ENCODE results near the gene BCL2L1. TPM values are rescaled to one million over a fixed set of nuclear protein-coding genes. Genes with fewer than 3 reads are reported as not detected.
"Not testable (repeated sequence)": the region's sequence is repeated elsewhere in the genome, so short reads cannot be mapped to it uniquely, and the experiment has no call there.

The BCL2L1 gene
- total RNA-seq, 1 donor from 2014 or later: 200 TPM

DNA sequence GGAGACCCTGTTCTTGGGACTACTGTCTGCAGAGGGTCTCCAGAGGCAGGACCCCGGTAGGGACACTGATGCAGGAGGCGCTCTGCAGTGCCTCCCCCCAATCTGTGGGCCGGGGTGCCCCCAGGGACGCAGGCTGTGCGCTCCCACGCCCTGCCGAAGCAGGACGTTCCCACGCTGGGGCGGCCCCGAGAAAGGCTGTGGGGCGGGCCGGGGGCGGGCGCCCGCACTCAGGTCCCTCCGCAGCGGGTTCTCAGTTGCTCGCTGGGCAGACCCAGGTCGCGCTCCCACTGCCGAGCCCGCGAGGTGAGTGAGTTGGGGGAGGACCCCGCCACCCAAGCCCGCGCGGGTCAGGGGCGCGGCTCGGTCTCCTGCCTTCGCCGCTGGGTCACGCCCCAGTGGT, 85.0 kb downstream of the BCL2L1 start, which contains the start of gene COX4I2:
COX4I2 (plus strand) TSS at position 253 of the 400 bp plus-strand sequence. CDS start 1,106 bp downstream, outside the sequence.
- intact Hi-C loops (cut with DNase I): no loop called here
- Histone ChIP-seq H3K4me3 (peak within 1 kb of the TSS in 1 of 2 donors; percentile 16), H3K27ac (no peak within 1 kb of the TSS)

DNA sequence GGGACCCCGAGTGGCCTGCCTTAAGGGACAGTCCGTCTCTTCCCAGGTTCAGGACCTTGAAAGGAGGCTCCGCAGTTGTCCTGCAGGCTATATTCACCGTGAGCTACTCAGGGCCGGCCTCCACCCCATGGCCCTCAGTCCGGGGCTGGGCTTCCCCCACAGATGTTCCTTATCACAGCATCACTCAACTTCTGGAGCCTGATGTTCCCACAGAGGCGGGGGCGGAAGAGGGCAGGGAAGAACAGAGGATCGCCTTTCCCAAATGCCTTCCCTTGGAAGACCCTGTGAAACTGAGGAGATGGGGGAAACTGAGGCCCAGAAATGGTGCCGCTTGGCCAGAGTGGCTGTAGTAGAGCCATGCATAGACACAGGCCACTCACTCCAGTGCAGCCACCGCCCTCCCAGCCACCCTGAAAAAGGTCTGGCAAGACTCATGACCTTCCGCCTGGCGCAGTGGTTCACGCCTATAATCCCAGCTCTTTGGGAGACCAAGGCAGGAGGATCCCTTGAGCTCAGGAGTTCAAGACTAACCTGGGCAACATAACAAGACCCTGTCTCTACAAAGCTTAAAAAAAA, 89.2 kb downstream of the BCL2L1 start:
- Histone ChIP-seq H3K9me3 (no peaks in the 10 kb centered on the region), H3K4me1 (no peaks in the 10 kb centered on the region), H3K27ac (no peak overlapping the region), H3K36me3 (no peaks in the 10 kb centered on the region), H3K27me3 (no peaks in the 10 kb centered on the region), H3K4me3 (no peak overlapping the region)
- DNase-seq (ENCODE audit: low spot score in 2 of 2): no peak
- intact Hi-C loops (cut with DNase I): no loop called here
- TF ChIP-seq, protein P1, sequence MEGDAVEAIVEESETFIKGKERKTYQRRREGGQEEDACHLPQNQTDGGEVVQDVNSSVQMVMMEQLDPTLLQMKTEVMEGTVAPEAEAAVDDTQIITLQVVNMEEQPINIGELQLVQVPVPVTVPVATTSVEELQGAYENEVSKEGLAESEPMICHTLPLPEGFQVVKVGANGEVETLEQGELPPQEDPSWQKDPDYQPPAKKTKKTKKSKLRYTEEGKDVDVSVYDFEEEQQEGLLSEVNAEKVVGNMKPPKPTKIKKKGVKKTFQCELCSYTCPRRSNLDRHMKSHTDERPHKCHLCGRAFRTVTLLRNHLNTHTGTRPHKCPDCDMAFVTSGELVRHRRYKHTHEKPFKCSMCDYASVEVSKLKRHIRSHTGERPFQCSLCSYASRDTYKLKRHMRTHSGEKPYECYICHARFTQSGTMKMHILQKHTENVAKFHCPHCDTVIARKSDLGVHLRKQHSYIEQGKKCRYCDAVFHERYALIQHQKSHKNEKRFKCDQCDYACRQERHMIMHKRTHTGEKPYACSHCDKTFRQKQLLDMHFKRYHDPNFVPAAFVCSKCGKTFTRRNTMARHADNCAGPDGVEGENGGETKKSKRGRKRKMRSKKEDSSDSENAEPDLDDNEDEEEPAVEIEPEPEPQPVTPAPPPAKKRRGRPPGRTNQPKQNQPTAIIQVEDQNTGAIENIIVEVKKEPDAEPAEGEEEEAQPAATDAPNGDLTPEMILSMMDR (IDR thresholded peaks at IDR 0.05): no peak

More for the DNA sequence above, 85.0 kb downstream of the BCL2L1 start, which contains the start of gene COX4I2:
- TF ChIP-seq, protein P1 (IDR thresholded peaks at IDR 0.05): no peak
- Histone ChIP-seq H3K36me3 (no peaks in the 10 kb centered on the region), H3K27me3 (no peaks in the 10 kb centered on the region), H3K4me1 (no peaks in the 10 kb centered on the region), H3K9me3 (no peaks in the 10 kb centered on the region)
- no peak for DNase-seq (ENCODE audit: low spot score in 2 of 2)

DNA sequence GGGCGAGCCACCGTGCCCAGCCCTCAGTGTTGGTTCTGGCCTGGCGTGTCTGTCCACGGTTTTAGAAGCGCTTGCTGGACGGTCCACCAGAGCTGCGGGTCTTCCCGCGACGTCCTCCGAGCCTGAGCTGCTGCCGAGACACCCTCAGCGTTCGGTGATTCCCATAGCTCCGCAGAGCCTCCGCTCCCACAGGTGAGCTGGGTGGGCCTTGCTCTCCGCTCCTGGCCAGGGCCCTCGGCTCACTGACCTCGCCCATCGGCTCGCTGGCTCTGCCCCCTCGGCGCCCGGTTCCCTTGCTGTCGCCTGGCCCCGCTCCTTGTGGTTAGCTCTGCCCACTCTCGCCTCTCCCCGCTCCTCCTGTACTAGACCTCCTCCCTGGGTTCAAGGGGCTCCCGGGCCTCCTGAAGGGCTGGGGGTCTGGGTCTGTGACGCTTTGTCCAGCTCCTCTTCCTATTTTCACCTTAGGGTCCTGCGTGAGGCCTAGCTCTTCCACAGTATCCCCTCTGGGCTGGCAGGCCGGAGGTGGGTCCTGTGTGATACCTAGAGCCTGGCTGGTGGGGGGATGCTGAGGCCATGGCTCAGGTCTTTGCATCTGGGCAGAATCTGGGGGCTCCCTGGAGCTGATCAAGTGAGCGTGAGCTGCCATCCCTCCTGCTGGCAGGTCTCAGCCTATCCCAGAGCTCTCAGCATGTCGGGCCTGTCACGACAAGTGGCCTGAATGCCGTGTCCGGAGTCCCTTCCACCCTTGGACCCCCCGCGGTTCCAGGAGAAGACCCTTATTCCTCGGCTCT, 89.9 kb downstream of the BCL2L1 start:
- Histone ChIP-seq H3K36me3 (no peaks in the 10 kb centered on the region), H3K9me3 (no peaks in the 10 kb centered on the region), H3K27ac (no peak overlapping the region), H3K4me1 (no peaks in the 10 kb centered on the region), H3K27me3 (no peaks in the 10 kb centered on the region), H3K4me3 (no peak overlapping the region)
- DNase-seq (ENCODE audit: low spot score in 2 of 2): no peak
- intact Hi-C loops (cut with DNase I): no loop called here
- TF ChIP-seq, protein P1 (IDR thresholded peaks at IDR 0.05): no peak

DNA sequence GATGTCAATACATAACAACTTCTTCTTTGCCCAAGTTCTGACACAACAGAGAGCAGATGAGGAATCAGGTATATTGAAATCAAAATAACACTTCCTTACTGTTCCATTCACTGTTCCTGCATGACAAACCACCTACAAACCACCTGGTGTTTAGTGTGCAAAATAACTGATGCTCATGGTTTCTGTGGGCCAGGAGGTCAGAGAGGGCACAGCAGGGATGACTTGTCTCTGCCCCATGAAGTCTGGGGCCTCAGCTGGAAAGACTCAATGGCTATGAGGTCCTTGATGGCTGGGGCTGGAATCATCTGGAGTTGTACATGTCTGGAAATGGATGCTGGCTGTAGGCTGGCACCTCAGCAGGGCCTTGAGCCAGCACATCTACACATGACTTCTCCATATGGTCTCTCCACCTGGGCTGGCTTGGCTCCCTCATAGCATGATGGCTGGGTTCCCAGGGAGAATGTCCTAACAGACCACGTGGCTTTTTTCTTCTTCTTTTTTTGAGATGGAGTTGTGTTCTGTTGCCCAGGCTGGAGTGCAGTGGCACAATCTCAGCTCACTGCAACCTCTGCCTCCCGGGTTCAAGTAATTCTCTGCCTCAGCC, 92.4 kb downstream of the BCL2L1 start:
- no peaks in the 10 kb centered on the region for H3K27me3 ChIP-seq
- intact Hi-C loops (cut with DNase I): no loop called here
- H3K9me3 ChIP-seq: no peaks in the 10 kb centered on the region
- H3K4me1 ChIP-seq: no peaks in the 10 kb centered on the region
- no peak for DNase-seq (ENCODE audit: low spot score in 2 of 2)
- no peak overlapping the region for H3K4me3 ChIP-seq
- H3K36me3 ChIP-seq: no peaks in the 10 kb centered on the region
- H3K27ac ChIP-seq: no peak overlapping the region
- TF ChIP-seq, protein P1 (IDR thresholded peaks at IDR 0.05): no peak

DNA sequence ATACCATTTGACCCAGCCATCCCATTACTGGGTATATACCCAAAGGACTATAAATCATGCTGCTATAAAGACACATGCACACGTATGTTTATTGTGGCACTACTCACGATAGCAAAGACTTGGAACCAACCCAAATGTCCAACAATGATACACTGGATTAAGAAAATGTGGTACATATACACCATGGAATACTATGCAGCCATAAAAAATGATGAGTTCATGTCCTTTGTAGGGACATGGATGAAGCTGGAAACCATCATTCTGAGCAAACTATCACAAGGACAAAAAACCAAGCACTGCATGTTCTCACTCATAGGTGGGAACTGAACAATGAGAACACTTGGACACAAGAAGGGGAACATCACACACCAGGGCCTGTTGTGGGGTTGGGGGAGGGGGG, 94.6 kb downstream of the BCL2L1 start:
- DNase-seq (ENCODE audit: low spot score in 2 of 2); intact Hi-C loops (cut with DNase I); H3K4me1 ChIP-seq; H3K27ac ChIP-seq; H3K9me3 ChIP-seq; H3K4me3 ChIP-seq; H3K27me3 ChIP-seq; H3K36me3 ChIP-seq: not testable (repeated sequence)

DNA sequence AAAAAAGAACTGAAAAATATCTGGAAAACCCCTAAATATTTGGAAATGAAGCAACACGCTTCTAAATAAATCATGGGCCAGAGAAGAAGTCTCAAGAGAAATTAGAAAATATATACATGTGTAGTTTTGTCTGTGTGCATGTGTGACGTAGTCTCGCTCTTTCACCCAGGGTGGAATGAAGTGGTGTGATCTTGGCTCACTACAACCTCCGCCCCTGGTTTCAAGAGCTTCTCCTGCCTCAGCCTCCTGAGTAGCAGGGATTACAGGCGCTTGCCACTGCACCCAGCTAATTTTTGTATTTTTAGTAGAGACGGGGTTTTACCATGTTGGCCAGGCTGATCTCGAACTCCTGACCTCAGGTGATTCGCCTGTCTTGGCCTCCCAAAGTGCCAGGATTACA, 96.1 kb downstream of the BCL2L1 start:
- H3K27ac ChIP-seq; H3K4me3 ChIP-seq; H3K36me3 ChIP-seq; DNase-seq (ENCODE audit: low spot score in 2 of 2); H3K9me3 ChIP-seq; H3K27me3 ChIP-seq; H3K4me1 ChIP-seq; intact Hi-C loops (cut with DNase I): not testable (repeated sequence)

DNA sequence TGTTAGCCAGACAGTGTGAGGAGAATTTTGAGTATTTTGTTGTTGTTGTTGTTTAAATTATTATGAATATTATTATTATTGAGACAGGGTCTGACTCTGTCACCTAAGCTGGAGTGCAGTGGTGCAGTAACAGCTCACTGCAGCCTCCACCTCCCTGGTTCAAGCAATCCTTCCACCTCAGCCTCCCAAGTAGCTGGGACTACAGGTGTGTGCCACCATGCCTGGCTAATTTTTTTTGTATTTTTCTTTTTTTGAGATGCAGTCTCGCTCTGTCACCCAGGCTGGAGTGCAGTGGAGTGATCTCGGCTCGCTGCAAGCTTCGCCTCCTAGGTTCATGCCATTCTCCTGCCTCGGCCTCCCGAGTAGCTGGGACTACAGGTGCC, 99.6 kb downstream of the BCL2L1 start:
- H3K9me3 ChIP-seq; DNase-seq (ENCODE audit: low spot score in 2 of 2); H3K4me3 ChIP-seq; H3K4me1 ChIP-seq; H3K36me3 ChIP-seq; intact Hi-C loops (cut with DNase I); H3K27me3 ChIP-seq: not testable (repeated sequence)
- H3K27ac ChIP-seq: peak overlapping the region; percentile 32 to 62

All from ascending aorta (tissue), 2 donors.